GM18951 (cell line): ENCODE measurements around the gene PRKD1.

Source experiments
- POLR2A ChIP-seq: IDR thresholded peaks from 4 replicates; pipeline ENCODE4 v1.6.1; 2011; ENCODE audit warnings: mild to moderate bottlenecking; ENCODE audit not compliant: insufficient read length, insufficient read depth; ENCODE audit errors: extremely low read depth
- in situ Hi-C: fragments of 300-500 bp; cut with MboI; formaldehyde crosslinking; loops from one replicate; pipeline ENCODE4 v1.12.0; 2022; ENCODE audit warnings: low sequenced_read_pairs, mixed read lengths, inconsistent platforms; ENCODE audit not compliant: unreplicated experiment

The PRKD1 gene

DNA sequence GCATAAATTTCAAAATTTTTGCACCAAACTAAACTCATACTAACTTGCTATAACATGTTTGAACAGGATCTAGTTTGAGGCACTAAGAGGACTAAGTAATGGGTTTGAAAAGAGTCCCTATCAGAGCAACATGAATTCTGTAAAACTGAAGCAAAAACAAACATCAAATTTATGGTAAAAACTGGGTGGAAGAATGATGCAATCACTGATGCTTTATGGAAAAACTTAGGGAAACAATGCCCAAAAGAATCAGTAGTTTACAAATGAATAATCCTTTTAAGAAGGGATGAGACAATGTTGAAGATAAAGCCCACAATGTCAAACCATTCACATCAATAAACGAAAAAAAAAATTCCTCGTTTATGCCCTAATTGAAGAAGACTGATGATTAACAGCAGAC lies 88.9 kb downstream of the PRKD1 start:
- no peak for TF ChIP-seq POLR2A
- in situ Hi-C loops: no loop called here

- in situ Hi-C loops: no loop called here
- no peak for TF ChIP-seq POLR2A
These were observed 91.3 kb downstream of the PRKD1 start for GRCh38 chr14:29836395-29836794.

DNA sequence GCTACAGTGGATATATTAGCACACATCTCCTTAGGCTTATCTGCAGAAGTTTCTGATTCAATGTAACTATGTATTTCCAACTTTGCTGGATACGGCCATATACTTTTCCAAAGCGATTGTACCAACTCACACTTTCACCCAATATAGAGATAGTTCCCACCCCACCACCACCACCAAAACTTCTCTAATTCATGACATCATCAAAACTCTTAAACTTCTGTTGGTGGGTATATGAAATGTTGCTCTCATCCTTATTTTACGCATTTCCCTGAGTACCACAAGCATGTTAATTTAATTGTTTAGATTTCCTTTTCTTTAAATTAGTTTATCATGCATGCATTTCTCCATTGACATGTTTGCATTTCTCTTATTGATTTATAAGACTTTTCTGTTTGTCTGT lies 95.6 kb downstream of the PRKD1 start:
- TF ChIP-seq POLR2A: no peak
- in situ Hi-C loops: no loop called here

- no peak for TF ChIP-seq POLR2A
These were observed 97.8 kb downstream of the PRKD1 start for GRCh38 chr14:29829851-29830250.

DNA sequence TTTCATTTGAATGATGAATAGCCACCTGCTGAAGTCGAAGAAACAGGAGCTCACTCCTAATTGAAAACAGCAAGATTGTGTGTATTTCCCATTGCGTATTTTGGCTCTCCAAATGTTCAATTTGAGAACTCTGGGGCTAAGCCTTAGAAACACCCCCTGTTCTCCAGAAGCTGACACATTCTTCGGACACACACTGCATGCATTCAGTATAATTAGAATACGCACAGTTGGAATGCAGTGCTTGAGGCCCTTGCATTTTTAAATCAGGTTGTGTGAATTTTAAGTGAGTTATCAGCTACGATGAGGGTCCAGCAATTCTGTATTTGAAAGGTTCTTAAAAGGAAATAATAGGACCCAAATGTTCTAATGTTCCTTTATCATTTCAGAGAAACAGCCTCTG lies 103.8 kb downstream of the PRKD1 start:
- no peak for TF ChIP-seq POLR2A
- in situ Hi-C loops: no loop called here

More at GRCh38 chr14:29829851-29830250, 97.8 kb downstream of the PRKD1 start:
- in situ Hi-C loops: no loop called here

DNA sequence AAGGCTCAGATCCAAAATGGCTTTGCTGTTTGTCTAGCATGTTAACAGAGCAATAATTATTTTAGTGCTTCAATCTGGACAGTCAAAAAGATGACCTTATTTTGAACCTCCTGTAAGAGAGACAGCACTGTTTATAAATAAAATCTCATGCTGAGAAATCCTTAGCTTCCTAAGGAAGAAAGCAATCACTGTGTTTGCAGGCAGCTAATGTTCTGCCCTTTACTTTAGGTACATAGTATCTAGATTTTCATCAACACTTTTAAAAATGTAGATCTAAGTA lies 105.3 kb downstream of the PRKD1 start:
- TF ChIP-seq POLR2A: no peak
- in situ Hi-C loops: no loop called here

DNA sequence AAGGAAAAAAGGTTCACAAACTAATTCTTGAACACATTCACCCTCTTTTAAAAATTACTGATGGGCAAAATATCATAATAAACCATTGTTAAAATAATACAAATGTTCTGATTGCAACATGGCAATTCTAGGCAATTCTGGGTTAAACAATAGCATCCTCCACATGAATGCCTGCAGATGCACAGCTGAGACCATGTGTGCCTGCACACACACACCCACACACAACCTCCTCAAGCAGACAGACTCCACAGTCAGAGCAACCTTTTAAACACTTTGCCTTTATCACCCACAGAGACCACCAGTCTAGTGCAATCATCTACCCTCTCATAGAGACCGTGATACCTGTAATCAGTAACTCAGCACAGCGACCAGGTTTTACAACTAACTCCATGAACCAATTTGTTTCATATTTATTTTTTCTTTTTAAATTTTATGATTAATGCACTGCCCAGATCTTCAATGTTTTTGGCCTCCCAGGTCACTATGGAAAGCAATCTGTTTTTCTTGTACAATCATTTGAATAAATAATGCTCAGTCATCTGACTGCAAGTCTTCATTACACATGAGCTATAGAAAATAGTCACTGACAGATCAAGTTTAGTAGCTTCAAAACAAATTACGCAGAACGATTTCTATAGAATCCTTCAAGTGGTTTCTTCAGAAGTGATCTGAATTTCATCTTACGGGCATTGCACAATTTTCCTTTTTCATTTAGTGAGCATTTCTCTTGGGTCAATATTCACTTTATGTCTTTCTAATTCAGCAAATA lies 105.8 kb downstream of the PRKD1 start:
- TF ChIP-seq POLR2A: no peak
- in situ Hi-C loops: no loop called here

DNA sequence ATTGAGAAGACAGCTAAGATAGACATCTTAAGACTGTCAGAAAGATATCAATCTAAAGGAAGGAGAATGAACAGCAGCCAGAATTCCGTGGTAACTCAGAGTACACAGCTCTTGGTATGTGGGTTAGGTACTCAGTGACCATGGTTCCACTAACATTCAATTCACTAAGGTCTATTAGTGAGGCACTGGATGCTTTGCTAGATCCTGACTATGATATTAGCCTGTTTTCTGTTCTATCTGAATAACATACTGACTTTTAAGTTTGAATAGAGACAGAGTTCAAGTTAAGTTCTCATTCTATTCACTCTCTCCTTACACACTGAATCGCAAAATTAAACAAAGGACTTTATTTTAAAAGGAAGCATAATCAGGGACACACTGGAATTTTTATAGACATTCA lies 106.4 kb downstream of the PRKD1 start:
- in situ Hi-C loops: no loop called here

GRCh38 chr14:29820785-29821184 lies 106.9 kb downstream of the PRKD1 start:
- TF ChIP-seq POLR2A: no peak
- in situ Hi-C loops: no loop called here

More for the DNA sequence above, 106.4 kb downstream of the PRKD1 start:
- TF ChIP-seq POLR2A: no peak

GRCh38 chr14:29817767-29818405 lies 109.8 kb downstream of the PRKD1 start:
- in situ Hi-C loops: no loop called here
- TF ChIP-seq POLR2A: no peak

DNA sequence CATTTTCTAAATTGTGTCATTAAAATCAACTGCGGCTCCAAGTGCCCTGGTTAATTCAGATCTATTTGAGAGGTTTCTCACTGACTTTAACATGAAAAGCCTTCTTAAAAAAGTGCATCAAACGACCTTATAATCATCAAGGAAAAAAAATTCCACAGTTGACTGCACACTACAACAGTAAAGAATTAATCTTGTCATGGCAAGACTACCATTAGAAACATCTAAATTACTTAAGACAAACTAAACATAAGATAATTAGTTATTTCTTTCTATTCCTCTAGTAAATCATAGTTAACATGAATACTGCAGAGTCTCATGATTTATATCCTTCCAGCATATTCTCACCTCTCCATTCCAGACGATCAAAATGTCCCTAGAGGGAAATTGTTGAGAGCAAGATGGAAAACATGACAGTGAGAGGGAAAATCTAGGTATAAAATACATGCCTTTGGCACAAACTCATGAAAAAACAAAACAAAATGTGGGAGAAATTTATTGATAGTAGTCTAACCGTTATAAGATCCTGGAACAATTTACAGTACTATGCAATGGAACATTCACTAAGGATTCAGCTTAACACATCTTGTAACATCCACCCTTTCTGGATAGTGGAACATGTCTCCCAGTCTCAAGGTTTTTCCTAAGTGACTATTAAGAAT lies 112.5 kb downstream of the PRKD1 start:
- no peak for TF ChIP-seq POLR2A

GRCh38 chr14:29814156-29815015 lies 113.3 kb downstream of the PRKD1 start:
- TF ChIP-seq POLR2A: no peak
- in situ Hi-C loops: no loop called here

More for the DNA sequence above, 112.5 kb downstream of the PRKD1 start:
- in situ Hi-C loops: no loop called here

DNA sequence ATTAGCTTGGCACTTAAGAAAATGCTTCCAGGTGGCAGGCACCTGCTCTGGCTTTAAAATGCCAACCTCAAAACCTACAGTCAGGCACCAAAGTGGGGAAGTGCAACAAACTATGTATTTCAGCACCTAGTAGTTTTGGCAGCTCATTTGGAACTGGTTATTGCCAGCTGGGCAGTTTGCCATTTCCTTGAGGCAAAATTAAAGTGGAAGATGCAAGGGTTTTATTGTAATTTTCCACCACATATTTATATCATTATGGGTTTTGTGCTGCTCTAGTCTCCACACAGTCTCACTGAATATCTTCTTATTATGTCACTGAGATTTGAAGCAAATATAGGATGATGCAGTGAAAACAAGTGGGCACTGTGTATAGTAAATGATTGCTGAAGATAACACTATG lies 117.0 kb downstream of the PRKD1 start:
- in situ Hi-C loops: no loop called here
- no peak for TF ChIP-seq POLR2A
